Endothelial cell of umbilical vein (primary cell): ENCODE data around the gene SMC1A.

Experiments used
- CTCF ChIP-seq, 2 donors: IDR thresholded peaks; 1 replicate in 1 of 2; 2 replicates in 1 of 2; pipeline ENCODE4 v1.5.1; 2011; ENCODE audit warnings: low read length in 2 of 2, mild to moderate bottlenecking in 2 of 2, moderate library complexity in 2 of 2, control low read depth in 1 of 2, inconsistent platforms in 1 of 2, low read depth in 1 of 2; ENCODE audit not compliant: insufficient read depth in 1 of 2; ENCODE audit errors: extremely low read depth in 1 of 2
- MAX ChIP-seq: IDR thresholded peaks from 2 replicates; pipeline ENCODE4 v1.6.1; 2011; ENCODE audit not compliant: insufficient read depth, insufficient read length

GRCh38 chrX:53422861-53423306 is 430 bp upstream of the SMC1A start, which contains the start of gene RIBC1:
- TF ChIP-seq CTCF (IDR thresholded peaks at IDR 0.05; ENCODE audit: extremely low read depth in 1 of 2, insufficient read depth in 1 of 2, low read depth in 1 of 2, low read length in 2 of 2) (no peak), MAX (no peak)
